ENCODE measurements around the gene NOTO. TPM values are rescaled to one million over a fixed set of nuclear protein-coding genes. Genes with fewer than 3 reads are reported as not detected.
"Not testable (repeated sequence)": the region's sequence is repeated elsewhere in the genome, so short reads cannot be mapped to it uniquely, and the experiment has no call there.

NOTO gene
- total RNA-seq, 1 donor from 2014 or later: not detected

DNA sequence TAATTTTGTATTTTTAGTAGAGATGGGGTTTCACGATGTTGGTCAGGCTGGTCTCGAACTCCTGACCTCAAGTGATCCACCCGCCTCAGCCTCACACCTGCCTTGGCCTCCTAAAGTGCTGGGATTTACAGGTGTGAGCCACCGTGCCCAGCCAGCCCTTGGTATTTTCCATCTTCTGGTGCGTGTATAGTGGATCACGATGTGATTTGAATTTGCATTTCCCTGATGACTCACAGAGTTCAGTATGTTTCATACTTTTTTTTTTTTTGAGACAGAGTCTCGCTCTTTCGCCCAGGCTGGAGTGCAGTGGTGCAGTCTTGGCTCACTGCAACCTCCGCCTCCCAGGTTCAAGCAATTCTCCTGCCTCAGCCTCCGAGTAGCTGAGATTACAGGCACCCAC is 2.1 kb upstream of the NOTO start:
- not testable (repeated sequence) for DNase-seq

DNA sequence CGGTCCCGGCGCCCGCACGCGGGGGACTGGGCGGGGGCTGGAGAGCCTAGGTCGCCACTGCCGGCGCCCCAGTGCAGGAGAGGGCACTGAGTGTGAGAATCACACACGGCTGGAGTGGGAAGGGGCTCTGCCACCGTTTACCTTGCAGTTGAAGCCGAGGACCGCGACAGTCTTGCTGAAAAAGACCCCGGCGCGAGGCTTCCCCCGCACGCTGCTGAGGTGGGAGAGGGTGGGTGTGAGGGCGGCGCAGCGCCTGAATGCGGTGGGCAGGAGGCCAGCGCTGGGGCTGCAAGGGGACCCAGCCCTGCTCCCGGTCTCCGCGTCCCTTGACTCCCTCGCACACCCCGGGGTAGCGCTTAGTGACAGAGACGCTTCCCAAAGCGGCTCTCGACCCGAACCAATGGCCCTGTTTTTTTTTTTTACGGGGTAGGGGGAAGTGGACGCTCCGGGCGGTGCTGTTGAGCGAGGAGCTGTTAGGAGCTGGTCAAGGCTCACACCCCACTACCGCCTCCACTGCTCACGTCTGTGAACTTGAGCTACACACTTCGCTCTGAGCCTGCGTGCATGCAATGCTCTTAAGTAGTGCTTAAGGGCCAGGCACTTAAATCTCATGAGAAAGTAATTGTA is 794 bp downstream of the NOTO start:
- DNase-seq: no peak

DNA sequence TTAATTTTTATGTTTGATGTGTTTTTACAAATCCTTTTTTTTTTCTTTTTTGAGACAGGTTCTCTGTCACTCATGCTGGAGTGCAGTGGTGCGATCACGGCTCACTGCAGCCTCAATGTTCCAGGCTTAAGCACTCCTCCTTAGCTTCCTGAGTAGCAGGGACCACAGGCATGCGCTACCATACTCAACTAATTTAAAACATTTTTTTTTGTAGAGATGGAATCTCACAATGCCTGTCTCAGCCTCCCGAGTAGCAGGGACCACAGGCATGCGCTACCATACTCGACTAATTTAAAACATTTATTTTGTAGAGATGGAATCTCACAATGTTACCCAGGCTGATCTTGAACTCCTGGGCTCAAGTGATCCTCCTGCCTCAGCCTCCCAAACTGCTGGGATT is 3.2 kb downstream of the NOTO start:
- DNase-seq: no peak

DNA sequence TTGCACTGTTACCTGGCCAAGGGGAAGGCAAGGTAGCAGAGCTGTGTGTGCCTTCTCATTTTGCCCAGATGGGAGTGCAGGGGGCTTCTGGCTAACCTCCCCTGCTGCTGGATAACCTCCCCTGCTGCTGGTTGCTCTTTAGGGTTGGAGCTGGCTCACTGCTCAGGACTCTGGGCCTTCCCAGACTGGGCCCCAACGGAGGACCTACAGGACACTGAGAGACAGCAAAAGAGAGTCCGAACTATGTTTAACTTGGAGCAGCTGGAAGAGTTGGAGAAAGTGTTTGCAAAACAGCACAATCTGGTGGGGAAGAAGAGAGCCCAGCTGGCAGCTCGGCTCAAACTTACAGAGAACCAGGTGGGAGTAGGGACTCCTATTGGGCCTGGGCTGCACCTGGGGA is 5.9 kb downstream of the NOTO start:
- DNase-seq: no peak

DNA sequence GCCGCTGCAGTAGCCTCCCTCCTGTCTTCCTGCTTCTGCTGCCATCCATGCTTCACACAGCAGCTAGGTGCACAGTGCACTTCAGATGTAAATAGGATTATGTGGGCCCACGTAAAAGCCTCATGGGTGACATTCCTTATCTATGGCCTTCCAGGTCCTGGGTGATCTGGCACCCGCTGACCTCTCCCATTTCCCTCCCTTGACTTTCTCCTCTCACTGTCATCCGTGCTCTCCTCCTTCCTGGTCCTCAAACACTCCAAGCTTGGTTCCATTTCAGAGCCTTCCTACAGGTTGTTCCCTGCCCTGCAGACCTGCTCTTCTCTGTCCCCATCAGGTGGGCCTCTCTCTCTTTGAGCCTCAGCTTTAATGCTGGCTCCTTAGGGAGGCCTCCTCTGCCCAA is 7.6 kb downstream of the NOTO start:
- DNase-seq: no peak

DNA sequence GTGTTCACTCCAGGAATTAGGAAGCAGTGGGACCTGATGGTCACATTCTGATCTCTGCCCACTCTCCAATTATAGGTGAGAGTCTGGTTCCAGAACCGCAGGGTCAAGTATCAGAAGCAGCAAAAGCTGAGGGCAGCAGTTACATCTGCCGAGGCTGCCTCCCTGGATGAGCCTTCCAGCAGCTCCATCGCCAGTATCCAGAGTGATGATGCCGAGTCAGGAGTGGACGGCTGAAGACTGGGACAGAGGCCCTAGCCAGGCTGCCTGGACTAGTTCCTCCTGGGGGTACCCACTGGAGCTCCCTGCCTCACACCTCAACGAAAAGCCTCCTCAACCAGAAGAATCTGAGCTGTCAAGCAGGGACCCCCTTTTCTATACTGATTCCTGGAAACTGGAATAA is 8.3 kb downstream of the NOTO start:
- DNase-seq: no peak

DNA sequence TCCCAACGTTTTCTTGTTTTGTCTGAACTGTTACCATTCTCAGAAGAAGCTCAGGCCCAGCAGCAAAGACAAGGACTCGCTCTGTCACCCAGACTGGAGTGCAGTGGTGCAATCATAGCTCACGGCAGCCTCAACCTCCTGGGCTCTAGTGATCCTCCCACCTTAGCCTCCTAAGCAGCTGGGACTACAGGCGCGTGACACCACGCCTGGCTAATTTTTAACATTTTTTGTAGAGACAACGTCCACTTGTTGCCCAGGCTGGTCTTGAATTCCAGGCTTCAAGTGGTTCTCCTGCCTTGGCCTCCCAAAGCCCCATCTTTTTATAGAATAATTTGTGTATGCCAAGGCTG is 9.7 kb downstream of the NOTO start:
- no peak for DNase-seq

DNA sequence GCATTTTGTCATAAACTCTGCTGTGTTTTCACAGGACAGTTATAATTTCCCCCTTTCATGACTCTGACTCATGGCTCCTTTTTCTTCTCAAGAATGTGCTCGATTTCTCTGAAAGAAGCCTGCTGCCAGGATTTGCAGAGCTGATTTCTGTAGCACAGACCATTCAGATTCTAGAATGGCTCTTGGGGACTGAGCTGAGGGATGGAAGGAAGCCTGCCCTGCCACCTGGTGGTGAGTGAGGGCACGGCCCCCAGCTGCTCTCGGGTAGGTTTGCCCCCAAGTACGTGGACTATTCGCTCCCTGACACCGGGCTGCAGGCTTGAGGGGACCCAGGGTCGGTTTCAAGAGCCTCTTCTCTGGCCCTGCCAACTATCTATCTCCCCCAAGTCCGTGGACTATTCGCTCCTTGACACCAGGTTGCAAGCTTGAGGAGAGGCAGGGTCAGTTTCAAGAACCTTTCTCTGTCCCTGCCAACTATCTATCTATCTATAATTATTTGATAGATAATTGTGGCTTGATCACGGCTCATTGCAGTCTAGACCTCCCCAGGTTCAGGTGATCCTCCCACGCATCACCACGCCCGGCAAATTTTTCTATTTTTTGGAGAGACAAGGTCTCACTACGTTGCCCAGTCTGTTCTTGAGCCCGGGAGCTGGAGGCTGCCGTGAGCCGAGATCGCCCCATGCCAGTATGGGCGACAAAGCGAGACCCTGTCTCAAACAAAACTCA is 10.2 kb downstream of the NOTO start:
- DNase-seq: peak; percentile 74

DNA sequence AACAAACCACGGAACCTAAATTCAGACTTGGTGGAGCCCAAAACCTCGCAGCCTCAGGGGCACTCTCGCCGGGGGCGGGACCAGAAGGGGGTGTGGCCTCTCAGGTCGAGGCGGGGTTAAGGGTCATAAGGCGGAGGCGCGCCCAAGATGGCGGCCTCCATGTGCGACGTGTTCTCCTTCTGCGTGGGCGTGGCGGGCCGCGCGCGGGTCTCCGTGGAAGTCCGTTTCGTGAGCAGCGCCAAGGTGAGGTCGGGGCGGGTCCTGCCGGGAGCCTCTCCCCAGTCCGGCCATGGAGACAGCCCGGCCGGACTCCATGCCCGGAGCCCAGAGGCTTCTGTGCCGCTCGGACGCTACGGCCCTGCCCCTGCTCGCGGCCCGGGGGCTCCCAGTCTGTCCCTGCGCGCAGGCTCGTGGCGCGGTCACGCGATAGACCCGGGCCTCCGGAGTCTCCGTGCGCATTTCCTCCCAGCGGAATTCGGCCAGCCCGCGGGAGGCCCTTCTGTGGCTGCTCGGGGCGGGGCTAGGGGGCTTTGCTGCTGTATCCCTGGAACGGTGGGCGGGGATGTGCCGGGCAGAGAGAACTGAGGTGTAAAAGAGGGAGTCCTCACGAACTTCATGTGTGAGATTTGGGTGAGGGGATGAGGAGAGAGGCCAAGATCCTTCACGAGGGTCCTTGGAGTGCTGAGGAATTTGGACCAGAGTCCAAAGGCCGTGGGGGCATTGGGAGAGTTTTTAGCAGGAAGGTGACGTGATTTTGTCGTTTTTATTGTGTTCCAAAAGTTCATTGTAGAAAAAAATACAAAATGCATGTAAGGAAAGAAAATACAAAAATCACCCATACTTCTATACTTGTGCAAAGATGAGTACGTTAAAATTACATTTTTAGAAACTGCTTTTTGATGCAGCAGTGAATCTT is 12.0 kb downstream of the NOTO start, which contains the start of gene SMYD5:
SMYD5 (plus strand) TSS at position 126 of the 916 bp plus-strand sequence; CDS start at position 148, 22 bp downstream.
- DNase-seq: peak; percentile 90

DNA sequence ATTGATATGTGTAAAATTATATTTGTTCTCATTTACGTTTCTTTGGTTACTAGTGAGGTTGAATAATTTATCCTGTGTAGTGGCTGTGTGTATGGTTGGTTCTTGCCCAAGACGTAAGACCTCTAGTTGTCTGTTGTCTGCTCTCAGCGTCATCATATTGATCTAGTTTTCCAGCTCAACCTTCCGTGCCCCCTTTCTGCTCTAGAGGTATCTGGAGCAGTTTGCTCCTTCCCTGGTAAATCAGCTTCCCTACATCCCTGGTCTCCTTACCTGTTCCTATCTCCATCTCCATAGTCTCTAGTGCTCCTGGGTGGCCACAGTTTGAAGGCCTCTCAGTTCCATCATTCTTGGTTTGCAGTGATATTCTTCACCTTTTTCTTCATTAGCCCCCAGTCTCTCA is 12.9 kb downstream of the NOTO start:
- no peak for DNase-seq

DNA sequence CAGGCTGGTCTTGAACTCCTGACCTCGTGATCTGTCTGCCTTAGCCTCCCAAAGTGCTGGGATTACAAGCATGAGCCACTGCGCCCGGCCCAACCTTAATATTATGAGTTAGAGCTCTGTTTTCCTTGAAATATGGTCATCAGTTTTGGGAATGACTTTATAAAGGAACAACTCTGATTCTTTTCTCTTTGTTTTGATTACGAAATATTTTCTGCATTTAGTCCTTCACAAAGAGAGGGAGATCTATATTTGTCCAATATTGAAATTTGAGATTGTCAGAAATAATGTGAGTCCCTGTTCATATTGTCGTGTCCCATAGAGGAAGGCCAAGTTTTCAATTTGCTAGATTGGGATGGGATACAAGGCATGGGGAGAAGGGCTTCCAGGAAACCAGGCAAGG is 14.8 kb downstream of the NOTO start:
- DNase-seq: no peak

DNA sequence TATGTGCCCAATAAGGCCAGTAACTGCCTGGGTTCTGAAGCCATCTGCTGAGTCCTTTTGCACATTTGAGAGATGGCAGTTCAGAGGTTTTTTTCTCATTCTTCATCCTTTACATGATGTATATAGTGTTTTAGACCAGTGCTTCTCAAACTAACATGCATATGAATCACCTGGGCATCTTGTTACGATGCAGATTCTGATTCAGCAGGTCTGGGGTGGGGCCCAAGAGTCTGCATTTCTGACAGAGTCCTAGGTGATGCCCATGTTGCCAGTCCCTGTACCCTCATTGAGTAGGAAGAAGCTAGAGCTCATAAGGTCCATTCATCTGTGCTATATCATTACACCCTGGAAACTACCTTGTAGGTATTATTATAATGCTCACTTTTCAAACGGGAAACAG is 15.5 kb downstream of the NOTO start:
- no peak for DNase-seq

DNA sequence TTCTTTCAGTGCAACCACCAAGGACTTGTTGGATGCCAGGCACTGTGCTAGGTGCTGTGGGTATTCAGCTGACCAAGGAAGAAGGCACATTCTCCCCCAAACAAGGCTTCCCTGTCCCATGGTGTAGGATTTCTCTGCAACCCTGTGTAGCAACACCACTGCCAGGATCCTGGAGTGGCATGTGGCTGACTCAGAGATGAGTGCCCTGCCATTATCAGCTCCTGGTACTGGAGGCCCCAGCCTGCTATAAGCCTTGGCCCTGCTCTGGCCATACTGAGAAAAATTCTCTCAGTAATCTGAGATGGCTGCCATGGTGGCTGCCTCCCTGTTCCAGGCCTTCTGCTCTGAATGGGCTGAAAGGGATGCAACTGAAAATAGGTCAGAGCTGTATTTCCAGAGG is 15.9 kb downstream of the NOTO start:
- DNase-seq: no peak

DNA sequence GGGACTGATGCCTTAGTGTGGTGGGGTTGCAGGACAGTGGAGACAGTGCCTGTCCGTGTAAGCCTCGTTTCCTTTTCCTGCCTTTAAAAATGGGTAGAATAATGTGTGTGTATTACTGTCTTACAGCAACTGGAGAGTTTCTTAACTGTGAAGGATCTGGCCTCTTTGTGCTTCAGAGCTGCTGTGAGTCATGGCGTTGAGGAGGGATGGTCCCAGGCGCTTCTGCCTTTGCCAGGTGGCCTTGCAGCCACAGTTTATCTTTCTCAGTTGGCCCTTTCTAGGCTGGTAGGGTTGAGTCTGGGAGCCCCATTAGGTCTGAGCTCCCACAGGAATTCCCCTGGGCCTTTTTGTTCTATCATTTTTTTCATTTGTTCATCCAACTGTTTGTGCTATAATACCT is 21.4 kb downstream of the NOTO start:
- no peak for DNase-seq

DNA sequence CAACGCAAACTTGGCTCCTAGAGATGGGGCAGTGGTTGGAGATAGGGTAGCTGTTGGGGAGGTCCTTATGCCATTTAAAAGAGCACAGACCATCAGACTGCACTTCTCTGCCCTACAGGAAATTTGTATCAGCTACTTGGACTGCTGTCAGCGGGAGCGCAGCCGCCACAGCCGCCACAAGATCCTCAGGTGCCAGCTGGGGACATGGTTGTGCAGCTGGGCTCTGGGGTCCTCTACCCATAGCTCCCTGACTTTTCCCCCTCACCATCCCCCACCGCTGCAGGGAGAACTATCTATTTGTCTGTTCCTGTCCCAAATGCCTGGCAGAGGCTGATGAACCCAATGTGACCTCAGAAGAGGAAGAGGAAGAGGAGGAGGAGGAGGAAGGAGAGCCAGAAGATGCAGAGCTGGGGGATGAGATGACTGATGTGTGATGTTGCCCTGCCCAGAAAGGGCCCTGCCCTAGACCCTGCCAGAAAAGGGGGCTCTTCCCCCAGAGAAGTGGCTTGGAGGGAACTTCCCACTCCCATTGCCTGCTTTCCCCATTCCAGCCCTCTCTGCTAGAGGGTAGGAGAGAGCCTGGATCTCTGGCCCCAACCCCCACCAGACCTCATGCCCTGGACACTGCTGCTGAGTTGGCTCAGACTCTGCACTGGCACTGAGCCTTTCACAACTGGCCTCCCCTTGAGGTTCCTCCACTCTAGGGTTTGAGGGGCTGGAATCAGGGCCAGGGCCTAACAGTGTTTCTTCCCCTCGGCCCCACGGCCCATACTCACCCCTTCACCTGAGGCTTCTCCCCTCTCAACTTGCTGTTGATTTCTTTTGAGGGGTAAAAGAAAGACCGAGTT is 23.4 kb downstream of the NOTO start:
- no peak for DNase-seq

DNA sequence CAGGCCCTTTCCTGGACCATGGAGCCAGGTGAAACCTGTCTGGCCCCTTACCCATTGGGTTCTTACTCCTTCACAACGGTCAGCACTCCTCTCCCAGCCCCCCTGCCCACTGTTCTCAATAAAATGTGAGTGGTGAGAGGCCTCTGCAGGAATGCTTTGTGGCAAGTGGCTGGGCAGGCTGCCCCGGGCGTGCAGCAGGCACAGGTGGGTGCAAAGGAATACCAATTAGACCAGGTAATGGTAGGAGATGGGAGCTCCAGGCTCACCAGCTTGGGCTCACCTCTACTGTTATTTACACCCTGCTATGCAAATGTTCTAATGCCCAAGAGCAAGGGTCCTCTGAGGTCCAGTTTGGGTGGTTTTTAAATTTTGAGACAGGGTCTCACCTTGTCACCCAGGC is 24.7 kb downstream of the NOTO start:
- DNase-seq: no peak

DNA sequence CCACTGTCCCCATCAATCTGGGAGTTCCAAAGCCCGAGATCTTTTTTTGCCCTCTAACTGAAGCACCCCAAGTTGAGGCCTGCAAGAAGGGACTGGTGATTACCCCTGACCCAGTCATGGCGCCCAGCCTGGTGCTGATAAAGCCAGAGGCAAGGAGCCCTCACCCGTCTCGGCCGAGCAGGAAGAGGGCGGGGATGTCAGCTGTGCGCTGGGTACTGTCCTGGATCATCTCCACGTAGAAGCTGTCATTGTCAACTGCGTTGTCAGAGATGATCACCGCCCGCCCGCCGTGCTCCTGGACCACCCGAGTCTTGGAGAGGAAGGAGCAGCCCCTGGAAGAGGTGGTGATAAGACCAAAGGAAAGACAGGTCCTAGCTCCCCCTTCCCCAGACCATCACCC is 26.3 kb downstream of the NOTO start:
- no peak for DNase-seq

DNA sequence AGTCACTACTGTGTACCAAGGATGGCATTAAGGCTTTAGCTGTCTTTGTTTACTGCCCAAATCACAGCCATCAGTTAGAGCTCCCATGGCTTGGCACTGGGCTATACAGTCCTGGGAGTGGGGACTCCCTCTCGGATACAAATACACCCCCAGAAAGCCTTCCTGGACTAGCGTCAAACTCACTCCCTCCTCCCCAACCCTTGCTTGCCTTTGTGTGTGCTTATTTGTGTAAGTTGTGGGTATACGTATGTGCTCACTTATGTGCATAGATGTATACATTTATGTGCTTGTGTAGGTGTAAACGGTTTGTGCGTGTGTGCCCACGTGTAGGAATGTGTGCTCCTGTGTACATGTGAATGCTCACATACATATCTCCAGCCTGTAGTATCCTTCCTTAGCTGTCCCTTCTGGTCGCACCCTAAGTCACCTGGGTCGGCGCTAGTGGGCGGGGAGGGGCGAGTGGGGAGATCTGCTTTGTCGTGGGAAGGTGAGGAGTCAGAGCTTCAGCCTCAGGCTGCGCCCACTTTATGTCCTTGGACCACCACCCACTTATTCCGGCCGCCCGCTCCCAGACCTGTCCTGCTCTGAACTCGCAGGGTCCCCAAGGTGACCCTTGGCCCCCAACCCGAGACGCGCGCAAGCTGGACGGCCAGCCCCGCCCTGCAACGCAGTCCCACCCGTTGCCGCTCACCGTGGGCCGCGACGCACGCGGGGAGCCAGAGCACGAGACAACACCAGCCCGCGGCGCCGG is 30.2 kb downstream of the NOTO start:
- DNase-seq: peak; percentile 8

DNA sequence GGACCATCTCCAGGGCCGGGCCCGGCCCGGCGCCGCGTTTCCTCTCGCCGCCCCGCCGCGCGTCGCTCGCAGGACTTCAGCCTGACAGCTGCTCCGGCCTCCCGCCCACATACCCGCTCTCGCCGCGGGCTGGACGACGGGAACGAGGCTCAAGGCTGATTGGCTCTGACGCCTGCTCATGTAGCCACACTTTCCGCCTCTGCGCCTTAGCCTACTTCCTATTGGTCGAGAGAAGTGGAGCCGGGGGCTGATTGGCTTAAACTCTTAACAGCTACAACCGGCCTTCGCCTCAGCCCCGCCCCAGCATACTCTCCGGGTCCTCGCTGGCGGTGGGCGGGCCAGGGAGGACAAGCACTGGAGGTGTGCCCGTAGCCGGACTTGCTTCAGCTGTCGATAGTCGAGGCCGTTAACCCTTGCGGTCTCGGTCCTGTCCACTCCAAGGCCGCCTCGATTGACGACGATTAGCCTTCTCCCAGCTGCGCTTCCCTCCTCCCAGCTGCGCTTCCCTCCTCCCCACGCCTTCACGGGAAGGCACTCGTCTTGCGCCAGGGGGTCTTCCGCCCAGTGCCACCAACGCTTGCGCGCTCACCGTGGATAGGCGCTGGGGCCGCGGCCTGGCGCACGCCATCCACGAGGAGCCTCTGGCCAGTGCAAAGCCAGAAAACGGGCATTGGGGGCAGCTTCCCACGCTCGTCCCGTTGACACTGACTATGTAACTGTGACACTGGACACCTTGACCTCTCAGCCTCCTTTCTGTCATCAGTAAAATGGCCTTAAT is 31.0 kb downstream of the NOTO start, which contains the start of gene PRADC1:
PRADC1 (minus strand) TSS at position 86 of the 778 bp plus-strand sequence; CDS start at position 7, 79 bp downstream.
- peak; percentile 100 for DNase-seq
